GM21367 (cell line): ENCODE measurements around the gene KCNJ5.

Source experiments
- ATAC-seq: cut with Tn5 transposase; IDR thresholded peaks from one replicate; pipeline ENCODE4 v1.9.1; 2021; ENCODE audit not compliant: unreplicated experiment

The KCNJ5 gene

DNA sequence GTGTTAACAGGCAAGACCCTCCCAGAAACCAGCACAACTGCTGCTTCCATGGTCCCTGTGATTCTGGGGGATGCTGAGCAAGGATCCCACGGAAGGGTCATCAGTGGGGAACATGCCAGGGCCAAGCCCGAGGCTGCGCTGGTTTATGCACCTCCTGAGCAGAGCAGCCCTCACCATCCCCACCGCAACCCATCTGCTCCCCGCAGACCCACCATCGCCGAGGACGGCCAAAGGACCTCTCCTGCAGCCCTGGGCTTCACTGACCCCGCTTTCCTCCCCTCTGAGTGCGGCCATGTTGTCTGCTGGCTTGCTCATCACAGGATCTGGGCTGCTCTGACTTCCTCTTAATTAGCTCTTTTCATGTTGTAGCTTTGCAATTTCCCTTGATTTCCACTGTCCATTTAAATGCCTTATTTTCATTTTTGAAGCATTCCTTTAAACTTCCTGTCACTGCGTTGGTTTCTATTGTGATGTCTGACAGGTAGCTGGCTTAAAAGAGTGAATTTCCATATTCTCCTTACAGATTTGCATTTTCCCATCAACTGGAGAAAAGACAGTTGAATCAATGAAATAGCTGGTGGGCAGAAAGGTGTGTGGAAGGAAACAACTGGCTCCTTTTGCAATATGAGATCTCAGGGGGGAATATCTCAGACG is 36.7 kb downstream of the KCNJ5 start:
- ATAC-seq, result no peak

DNA sequence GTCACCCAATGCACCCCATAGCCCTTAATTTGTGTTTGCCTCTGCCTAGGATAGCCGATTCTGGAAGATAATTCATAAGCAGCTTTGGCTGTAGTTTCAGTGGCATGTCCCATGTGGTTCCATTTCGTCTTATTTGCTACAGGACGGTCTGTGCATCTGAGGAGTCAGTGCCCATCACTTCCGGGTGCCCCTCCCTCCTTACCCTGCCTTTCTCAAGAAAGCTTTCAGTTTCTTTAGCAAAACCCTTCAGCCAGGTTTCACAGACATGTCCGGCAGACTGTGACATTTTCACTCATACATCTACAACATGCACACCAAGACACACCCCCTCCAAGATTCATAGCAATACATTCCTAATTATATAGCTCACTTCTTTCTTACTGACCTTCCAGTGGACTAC is 37.2 kb downstream of the KCNJ5 start:
- peak; percentile 99 for ATAC-seq

DNA sequence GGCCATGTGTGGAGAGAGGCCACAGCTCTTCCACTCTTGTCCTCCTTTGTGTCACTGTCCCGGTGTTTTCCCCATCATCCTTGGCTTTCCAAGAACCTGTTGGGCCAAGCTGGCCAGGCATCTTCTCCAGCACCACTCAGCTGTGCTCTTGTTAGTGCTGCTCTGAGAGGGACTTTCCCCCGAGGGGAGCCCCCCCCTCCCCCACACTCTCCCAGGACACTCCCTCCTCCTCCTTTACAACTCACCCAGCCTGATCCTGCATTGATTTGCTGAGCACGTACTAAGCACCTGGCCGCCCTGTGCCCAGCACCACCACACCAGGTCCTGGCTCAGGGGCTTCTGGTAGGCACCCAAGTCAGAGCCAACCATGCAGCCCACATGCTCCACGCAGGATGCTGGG is 38.3 kb downstream of the KCNJ5 start:
- ATAC-seq, result no peak

DNA sequence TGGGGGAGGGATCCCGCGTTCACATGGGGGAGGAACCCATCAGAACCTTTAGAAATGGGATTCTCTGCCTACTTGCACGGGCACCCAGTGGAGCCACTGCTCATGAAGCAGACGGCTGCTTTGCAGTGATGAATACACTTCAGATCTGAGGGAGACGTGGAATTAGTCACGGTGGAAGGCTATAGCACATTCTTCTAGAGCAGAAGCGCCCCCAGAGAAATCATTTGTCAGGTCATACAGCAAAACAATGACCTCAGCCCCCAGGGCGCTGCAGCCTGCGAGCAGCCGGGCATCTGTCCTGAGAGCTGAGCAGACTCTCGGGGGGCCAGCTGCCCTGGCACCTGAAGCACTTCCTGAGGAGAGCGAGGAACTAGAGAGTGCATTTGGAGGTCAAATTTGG is 38.8 kb downstream of the KCNJ5 start:
- ATAC-seq, result no peak

DNA sequence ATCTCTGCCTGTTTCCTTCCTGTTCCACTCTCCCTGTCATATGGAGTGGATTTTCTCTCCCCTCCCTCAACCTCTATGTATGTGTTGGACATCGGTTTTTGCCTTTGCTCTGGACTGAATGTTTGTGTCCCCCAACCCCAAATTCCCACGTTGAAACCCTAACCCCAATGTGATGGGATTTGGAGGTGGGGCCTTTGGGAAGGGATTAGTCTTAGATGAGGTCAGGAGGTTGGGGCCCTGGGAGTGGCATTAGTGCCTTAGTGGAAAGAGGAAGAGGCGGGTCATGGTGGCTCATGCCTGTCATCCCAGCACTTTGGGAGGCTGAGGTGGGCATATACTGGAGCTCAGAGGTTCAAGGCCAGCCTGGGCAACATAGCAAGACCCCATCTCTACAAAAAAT is 39.9 kb downstream of the KCNJ5 start:
- no peak for ATAC-seq

DNA sequence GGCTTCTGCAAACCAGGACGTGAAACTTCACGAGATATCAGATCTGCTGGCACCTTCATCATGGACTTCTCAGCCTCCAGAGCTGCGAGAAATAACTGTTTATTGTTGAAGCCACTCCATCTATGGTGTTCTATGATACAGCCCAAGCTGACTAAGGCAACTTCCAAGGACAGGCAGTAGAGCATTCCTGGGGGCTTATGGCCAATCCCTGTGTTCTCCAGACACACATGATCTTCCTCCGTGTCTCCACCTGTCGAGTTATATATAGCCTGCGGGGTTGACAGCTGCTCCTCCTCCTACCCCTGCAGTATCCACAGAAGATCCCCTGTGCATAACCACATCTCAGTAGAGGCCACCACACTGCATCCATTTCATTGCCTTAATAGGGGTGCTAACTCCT is 40.5 kb downstream of the KCNJ5 start:
- no peak for ATAC-seq

DNA sequence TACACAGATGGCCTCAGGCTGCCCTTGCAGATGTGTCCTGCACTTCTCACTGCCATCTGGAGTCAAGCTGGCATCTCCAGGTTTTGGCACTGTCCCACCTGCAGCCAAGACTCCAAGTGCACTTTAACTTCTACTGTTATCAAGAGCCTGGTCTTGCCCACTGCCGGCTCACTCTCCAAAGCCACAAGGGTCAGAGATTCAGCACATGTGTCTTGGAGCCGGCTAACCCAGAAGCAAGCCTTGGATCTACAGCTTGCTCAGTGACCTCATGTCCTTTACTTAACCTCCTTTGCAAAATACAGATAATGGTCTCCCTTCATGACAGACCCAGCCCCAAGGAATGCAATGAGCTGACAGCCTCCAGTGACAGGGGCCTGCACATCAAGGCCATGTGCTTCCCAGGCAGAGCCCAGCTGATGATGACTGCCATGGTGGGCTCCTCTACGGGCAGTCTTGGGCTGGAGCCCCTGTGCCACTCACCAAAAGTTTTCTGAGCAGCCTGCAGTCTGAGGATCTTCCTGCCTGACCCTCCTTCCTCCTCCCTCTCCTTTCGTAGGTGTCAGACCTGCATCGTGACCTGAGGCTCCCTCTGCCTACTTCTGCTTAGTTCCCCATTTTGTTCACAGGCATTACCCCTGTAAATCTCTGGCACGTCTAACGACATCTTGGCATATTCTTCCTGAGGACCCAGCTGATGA is 42.5 kb downstream of the KCNJ5 start:
- ATAC-seq, result no peak

DNA sequence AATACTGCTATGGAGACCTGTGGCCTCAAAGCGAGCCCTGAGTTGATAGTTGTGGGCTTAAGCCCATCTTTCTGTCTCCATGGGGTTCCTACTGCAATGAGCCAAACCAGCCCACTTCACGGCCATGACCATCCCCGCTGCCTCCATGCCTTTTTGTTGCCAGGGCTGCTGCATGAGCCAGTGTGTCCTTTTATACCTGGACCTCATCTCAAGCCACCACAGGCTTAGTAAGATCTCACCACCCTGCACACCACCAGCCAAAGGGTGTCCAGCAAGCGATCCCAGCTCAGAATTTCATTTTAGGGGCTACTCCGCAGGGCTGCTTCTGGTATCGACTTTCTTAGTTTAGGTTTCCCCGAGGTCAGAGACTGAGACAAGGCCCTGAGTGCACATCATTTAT is 43.2 kb downstream of the KCNJ5 start:
- no peak for ATAC-seq

DNA sequence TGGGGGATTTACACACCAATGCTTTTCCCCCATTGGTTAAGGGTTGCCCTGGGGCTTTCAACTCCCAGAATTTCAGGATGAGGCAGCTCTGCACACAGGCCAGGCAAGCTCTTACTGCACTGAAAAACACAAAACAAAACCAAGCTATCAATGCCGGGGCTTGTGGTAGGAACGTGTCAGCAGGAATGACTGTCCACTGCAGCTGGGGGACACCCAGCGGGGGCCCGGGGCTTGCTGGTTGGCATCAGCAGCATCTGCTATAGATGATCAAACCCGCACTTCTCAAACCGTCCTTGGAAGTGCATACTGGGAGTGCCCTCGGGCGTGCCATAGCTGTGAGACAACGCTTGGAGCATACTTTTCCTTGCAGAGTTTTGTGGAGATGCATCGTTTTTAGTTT is 43.8 kb downstream of the KCNJ5 start:
- ATAC-seq, result no peak

DNA sequence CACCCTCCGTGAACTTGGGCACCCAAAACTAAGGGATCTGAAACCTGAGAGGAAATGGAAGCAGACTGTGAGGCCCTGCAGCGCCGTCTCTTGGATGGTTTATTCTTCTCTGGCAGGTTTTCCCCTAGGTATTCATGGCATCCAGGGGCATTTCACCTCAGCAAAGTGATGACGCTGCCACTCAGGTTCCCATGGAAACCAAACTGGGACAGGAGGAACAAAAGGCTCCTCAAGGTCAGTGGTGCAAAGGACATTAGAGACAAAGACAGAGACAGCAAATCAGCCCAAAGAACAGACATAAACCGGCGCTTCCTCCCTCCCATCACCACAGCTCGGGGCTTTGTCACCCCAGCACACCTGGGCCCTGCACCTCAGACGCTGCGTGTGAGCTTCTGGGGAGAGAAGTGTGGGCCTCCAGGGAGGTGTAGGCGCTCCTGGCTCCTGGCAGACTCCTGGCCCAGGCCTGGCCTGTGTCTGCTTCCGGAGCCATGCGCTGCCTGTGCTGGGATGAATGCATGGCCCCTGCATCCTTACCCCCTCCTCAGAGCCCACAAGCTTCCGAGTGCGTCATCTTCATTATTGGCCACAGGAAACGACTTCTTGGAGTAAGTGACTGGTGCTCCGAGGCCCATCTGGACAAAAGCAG is 45.6 kb downstream of the KCNJ5 start:
- no peak for ATAC-seq

DNA sequence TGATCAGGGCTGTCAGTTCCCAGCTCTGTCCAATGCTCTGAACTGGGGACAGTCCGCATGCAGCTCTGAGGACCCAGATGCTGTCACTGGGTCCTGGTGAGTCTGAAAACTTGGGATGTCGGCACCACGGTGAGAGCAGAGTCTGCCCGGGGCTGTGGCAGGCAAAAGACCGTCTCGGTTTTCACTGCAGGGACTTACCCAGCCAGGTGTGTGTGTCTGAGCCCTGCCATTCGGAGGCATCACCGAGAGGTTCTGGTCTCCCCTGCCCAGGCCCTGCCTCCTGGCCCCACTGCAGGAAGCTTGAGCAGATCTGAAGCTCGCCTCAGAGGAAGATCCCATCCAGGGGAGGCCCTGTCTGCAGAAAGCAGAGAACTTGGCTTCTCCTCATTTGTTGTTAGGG is 46.3 kb downstream of the KCNJ5 start:
- ATAC-seq, result no peak

DNA sequence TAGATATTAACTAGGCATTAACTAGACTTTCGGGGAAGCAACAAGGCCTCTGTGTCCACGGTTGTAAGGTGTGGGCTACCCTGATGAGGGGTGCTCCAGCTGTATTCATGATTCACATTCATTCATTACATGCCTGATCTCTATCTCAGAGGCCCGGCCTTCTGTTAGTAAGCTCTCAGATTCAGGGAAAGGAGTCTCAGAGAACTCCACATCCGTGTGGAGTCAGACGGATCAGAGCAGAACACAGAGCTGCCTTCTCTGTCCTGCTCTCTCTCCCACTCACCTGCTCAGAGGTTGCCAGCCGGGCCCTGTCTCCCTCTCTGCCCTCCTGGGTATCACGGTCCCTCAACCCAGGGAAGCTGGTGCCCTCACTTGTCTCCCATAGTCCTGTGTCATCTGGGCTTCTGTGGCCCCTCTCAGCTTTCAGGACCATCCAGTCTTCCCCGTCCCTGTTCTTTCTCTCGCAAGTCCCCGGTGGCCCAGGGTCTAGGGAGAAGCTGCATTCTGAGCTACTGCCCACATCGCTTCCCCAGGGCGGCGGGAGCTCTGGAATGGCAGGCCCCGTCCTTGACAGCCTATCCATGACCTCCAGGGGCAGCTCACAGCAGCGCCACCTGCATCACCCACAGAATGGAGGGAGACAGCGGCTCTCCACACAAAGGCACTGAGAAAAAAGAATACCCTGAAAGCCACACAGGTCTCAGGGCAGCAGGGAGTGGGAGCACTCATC is 47.2 kb downstream of the KCNJ5 start:
- ATAC-seq, result no peak

DNA sequence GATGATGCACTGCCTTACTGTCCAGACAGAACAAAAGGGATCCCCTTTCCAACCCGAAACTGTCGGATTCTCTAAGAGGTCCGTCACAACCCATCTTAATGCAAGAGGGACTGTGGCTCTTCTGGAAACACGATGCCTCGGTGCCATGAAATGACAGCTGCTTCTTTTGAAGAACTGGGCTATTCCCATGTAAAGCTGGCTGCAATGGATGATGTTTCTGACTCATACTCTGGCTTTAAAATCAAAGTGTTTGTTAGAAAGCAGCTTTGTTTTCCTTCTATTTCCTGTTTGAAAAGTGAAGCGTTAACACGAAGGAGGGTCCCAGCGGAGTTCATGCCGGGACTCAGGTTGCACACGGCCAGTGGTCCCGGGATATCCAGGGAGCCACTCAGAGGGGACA is 48.4 kb downstream of the KCNJ5 start:
- ATAC-seq, result no peak

DNA sequence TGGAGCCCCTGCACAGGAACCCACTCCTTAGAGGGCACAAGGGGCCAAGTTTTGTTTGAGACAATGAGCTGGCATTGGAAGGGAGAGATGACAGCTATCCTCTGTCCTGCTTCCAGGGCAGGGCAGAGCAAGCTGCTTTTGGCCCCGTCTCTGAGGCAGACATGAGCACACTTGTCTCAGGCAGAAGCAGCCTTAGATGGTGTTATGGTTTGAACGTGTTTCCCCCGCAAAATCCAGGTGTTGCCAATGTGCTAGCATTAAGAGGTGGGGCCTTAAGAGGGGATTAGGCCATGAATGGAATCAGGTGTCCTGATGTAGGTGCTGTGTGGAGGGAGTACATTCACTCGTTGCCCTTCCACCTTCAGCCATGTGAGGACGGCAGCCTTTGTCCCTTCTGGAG is 49.0 kb downstream of the KCNJ5 start:
- ATAC-seq, result no peak

DNA sequence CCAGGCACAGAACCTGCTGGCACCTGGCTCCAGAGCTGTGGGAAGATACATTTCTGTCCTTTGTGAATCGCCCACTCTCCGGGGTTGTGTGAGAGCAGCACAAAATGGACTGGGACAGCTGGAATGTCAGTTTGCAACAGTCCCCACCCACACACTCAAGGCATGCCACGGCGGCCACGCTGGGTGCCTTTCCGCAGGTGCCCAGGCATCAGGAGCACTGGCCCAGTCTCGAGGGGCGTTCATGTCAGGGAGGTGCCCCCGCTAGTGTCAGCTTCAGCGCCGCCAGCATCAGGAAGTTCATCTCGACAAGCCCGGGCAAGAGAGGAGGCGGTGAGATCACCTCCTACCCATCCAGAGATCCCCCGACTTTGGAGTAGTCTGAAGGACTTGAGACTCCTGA is 49.4 kb downstream of the KCNJ5 start:
- ATAC-seq, result no peak

DNA sequence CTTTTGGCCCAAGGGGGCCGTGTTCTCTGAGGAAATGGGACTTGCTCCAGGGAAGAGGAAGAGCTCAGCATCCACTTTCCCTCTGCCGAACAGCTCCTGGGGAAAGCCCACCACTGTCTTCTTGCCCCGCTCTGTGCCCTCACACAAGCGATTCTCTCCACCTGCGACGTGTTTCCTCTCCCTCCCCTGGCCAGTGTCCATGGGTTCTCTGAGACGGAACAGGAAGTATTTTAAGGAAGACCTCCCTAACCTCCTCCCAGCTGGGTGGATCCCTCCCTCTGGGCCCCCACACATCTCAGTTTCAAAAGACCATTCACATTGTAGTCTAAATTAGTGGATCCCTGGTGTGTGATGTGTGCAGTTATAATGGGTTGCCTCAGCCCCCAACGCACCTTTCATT is 50.0 kb downstream of the KCNJ5 start:
- no peak for ATAC-seq

DNA sequence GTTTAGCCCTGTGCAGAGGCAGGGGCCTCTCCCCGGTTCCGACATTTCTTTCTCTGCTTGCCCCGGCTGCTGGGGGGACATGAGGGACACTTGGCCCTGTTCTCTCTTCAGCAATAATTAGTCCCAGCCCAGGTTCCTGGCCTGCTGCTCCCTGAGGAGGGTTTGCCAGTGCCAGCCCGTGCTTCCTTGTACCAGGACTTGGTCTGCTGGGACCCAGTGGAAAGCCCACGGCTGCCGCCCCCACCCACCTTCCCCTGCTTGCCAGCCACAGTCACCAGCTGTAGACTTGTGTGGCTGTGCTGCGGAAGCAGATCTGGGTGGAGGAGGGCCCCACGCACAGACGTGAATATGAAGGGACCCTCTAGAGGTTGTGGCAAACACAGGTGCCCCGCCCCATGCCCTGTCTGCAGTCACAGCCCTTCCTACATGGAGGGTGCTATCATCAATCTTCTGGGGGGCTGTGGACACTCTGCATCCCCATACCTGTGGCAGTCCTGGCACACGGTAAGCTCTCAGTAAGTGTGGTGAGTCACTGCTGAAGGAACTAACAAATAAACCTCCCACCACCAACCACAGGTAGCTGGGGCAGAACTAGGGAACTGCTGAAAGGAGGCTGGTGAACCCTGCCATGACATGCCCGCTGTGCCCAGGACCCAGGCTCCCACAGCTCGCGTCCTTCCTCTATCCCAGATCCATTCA is 50.6 kb downstream of the KCNJ5 start:
- no peak for ATAC-seq

DNA sequence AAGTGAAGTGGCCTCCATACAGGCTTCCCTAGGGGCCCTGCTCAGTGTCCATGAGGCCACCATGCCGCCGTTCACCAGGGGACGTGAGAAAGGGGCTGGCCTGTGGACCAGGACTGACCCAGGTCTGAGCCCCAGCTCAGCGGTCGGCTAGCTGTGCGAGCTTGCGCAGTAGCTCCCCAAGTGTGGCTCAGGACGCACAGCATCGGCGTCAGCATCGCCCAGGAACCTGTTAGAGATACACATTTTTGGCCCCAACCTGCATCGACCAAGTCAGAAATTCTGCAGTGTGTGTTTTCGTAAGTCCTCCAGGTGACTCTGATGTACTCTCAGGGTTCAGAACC is 51.1 kb downstream of the KCNJ5 start:
- no peak for ATAC-seq

DNA sequence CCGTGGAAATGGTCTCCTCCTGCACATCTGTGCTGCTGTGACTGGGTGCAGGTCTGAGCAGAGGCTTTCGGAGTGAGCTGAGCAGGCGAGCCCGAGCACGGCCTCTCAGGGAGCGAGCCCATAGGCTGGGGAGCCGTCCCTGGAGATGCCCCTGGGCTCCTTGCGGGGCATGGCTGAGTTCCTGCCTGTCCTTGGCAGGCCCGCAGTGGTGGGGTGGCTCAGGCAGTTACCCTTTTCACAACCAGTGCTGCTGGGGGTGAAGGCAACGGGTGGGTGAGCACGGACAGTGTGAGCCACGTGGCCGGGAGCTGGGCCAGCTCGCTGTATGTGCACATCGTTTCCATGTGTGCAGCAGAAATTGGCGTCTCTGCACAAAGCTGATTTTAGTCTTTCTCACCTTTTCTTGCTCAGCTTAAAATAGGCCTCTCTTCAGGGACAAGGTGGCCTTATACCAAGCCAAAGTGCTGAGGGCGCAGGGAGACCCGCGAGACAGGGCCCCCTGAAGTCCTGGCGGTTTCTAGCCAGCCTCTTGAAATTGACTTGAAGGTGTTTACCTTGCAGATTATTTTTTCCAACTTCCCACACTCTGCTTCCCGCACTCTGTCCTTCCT is 51.8 kb downstream of the KCNJ5 start, which contains the start of gene TP53AIP1:
Gene TP53AIP1, minus strand, starts transcription at position 55 of the 611 bp plus-strand sequence. CDS start 5,053 bp downstream, outside the sequence.
- no peak for ATAC-seq

DNA sequence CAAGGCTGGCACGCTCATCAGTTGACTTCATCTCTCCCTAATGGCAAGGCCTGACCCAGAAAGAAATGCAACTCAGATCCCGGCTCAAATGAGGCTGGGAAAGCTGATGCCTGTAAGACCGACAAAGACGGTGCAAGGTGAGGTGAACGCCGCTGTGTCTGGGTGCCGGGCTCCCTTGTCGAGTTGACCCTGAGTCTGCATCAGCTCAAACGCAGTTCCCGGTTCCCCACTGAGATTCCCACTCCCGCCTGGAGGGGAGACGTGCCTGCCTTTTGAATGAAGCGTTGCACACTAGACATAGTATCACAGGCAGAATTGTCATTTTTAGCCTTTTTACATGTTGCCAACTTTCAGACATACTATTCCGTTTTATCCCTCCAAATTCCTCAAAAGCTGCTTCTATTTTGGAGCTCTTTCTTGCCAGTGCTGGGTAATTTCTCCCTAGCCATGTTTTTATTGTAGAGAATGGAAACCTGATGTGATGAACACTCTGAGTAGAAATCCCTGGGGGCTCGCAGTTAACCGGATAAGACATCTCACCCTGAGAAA is 52.3 kb downstream of the KCNJ5 start:
- ATAC-seq, result no peak

DNA sequence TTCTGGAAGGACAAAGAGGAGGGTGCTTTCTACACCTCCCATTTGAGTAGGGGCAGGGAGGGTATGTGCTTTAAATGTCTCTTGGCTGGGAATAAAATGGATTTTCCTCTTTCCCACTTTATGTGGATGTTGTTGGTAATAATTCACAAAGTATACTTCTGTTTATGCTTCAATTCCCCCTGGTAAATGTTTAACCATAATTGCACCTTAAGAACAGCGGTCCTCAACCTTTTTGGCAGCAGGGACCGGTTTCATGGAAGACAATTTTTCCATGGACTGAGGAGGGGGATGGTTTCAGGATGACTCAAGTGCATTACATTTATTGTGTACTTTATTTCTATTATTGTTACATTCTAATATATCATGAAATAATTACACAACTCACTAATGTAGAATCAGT is 55.5 kb downstream of the KCNJ5 start:
- no peak for ATAC-seq
